OCI-LY3 (cell line): ENCODE measurements around the gene STRA6.

Experiments used
- H2AFZ ChIP-seq: fragments of 200-600, 300-600 bp; shearing (Covaris generic); 2 replicates; pipeline ENCODE4 v1.6.0; 2014; ENCODE audit warnings: antibody characterized with exemption, low read depth, low read length
- H3K27ac ChIP-seq: fragments of 200-600, 300-600 bp; sonication (generic); 2 replicates; pipeline ENCODE4 v1.5.1; 2014; ENCODE audit warnings: mild to moderate bottlenecking, low read length, moderate library complexity, mixed read lengths
- H3K27me3 ChIP-seq: fragments of 200-600, 300-600 bp; sonication (generic); 2 replicates; pipeline ENCODE4 v1.6.1; 2014; ENCODE audit warnings: low read depth, low read length, mixed read lengths
- H3K36me3 ChIP-seq: fragments of 200-600, 300-600 bp; sonication (generic); replicated peaks from 2 replicates; pipeline ENCODE3; 2014; ENCODE audit warnings: low read depth, low read length, mixed read lengths
- H3K4me1 ChIP-seq: fragments of 300-600, 200-600 bp; sonication (generic); 2 replicates; pipeline ENCODE4 v1.6.1; 2014; ENCODE audit warnings: low read length, mixed read lengths
- H3K4me2 ChIP-seq: fragments of 200-600, 300-600 bp; sonication (generic); 2 replicates; pipeline ENCODE4 v1.6.1; 2014; ENCODE audit warnings: low read length, mixed read lengths
- H3K4me3 ChIP-seq: fragments of 300-600, 200-600 bp; sonication (generic); 2 replicates; pipeline ENCODE4 v1.5.1; 2014; ENCODE audit warnings: antibody characterized with exemption, mild to moderate bottlenecking, low read length, moderate library complexity
- H3K79me2 ChIP-seq: fragments of 300-600, 200-600 bp; shearing (Covaris generic); 2 replicates; pipeline ENCODE4 v1.6.1; 2014; ENCODE audit warnings: mild to moderate bottlenecking, low read length, mixed read lengths
- H3K9ac ChIP-seq: fragments of 300-600, 200-600 bp; shearing (Covaris generic); 2 replicates; pipeline ENCODE4 v1.6.0; 2014; ENCODE audit warnings: mild to moderate bottlenecking, low read length, moderate library complexity
- H3K9me3 ChIP-seq: fragments of 200-600, 300-600 bp; shearing (Covaris generic); 2 replicates; pipeline ENCODE4 v1.6.1; 2014; ENCODE audit warnings: low read length, mixed read lengths; ENCODE audit not compliant: insufficient read depth
- H4K20me1 ChIP-seq: fragments of 200-600, 300-600 bp; sonication (generic); 2 replicates; pipeline ENCODE4 v1.6.1; 2016; ENCODE audit warnings: low read length, mixed read lengths; ENCODE audit not compliant: insufficient read depth
- CTCF ChIP-seq: fragments of 200-600, 300-600 bp; sonication (generic); IDR thresholded peaks from 2 replicates; pipeline ENCODE4 v1.5.1; 2014; ENCODE audit warnings: antibody characterized with exemption, low read length, low read depth
- EZH2phosphoT487 ChIP-seq: fragments of 200-600 bp; shearing (Covaris generic); IDR thresholded peaks from 2 replicates; pipeline ENCODE4 v1.6.1; 2018; ENCODE audit warnings: antibody characterized with exemption, mixed run types, low read depth

Gene STRA6

GRCh38 chr15:74216949-74217348 lies 14.4 kb upstream of the STRA6 start:
- H3K27me3 ChIP-seq, result peaks cover 37% of the 10 kb centered on the region
- no peak overlapping the region for H3K4me2 ChIP-seq
- H2AFZ ChIP-seq, result no peak overlapping the region

GRCh38 chr15:74215958-74216357 lies 13.4 kb upstream of the STRA6 start:
- Histone ChIP-seq H3K27me3 (peaks cover 27% of the 10 kb centered on the region), H3K36me3 (no peaks in the 10 kb centered on the region), H3K9ac (no peak overlapping the region), H3K4me2 (no peak overlapping the region), H3K4me3 (no peak overlapping the region), H3K9me3 (no peaks in the 10 kb centered on the region), H2AFZ (no peak overlapping the region), H3K79me2 (no peaks in the 10 kb centered on the region), H4K20me1 (no peaks in the 10 kb centered on the region), H3K27ac (no peak overlapping the region), H3K4me1 (peaks cover 4% of the 10 kb centered on the region; the same call in 1 of the 2 replicates)
- TF ChIP-seq EZH2phosphoT487 (no peak), CTCF (no peak)

More at GRCh38 chr15:74216949-74217348, 14.4 kb upstream of the STRA6 start:
- H3K9me3 ChIP-seq, result no peaks in the 10 kb centered on the region
- no peak overlapping the region for H3K4me3 ChIP-seq
- H3K36me3 ChIP-seq, result no peaks in the 10 kb centered on the region
- no peak overlapping the region for H3K9ac ChIP-seq
- no peak overlapping the region for H3K27ac ChIP-seq
- no peaks in the 10 kb centered on the region for H3K79me2 ChIP-seq
- peaks cover 4% of the 10 kb centered on the region; the same call in 1 of the 2 replicates for H3K4me1 ChIP-seq
- no peaks in the 10 kb centered on the region for H4K20me1 ChIP-seq
- TF ChIP-seq CTCF, result no peak
- no peak for TF ChIP-seq EZH2phosphoT487

GRCh38 chr15:74214324-74215021 lies 11.9 kb upstream of the STRA6 start:
- Histone ChIP-seq H3K27ac (no peak overlapping the region), H3K36me3 (no peaks in the 10 kb centered on the region), H3K9me3 (no peaks in the 10 kb centered on the region), H3K79me2 (no peaks in the 10 kb centered on the region), H3K27me3 (peaks cover 13% of the 10 kb centered on the region), H3K4me2 (no peak overlapping the region), H3K4me3 (no peak overlapping the region), H2AFZ (no peak overlapping the region), H3K9ac (no peak overlapping the region), H4K20me1 (no peaks in the 10 kb centered on the region), H3K4me1 (peaks cover 4% of the 10 kb centered on the region; the same call in 1 of the 2 replicates)
- TF ChIP-seq EZH2phosphoT487 (no peak), CTCF (no peak)

- Histone ChIP-seq H3K4me3 (no peak overlapping the region), H3K36me3 (no peaks in the 10 kb centered on the region), H3K27me3 (peaks cover 13% of the 10 kb centered on the region), H2AFZ (no peak overlapping the region), H4K20me1 (no peaks in the 10 kb centered on the region), H3K27ac (no peak overlapping the region), H3K79me2 (no peaks in the 10 kb centered on the region), H3K4me2 (no peak overlapping the region), H3K4me1 (peaks cover 4% of the 10 kb centered on the region; the same call in 1 of the 2 replicates), H3K9ac (no peak overlapping the region), H3K9me3 (no peaks in the 10 kb centered on the region)
- TF ChIP-seq CTCF, result no peak
- no peak for TF ChIP-seq EZH2phosphoT487
These were observed 11.3 kb upstream of the STRA6 start for GRCh38 chr15:74213858-74214284.
